Cardiac muscle cell (in vitro differentiated cells and primary cell): ENCODE data around the gene LCP1. TPM values are rescaled to one million over a fixed set of nuclear protein-coding genes. Genes with fewer than 3 reads are reported as not detected.
A peak's percentile ranks its signal among the peaks of the same experiment; 100 is the strongest.

ENCODE experiments used
- DNase-seq, 2 donors: peaks; one replicate each; pipeline versions ENCODE4 v3.0.0 to v3.0.0-alpha.2; 2010 to 2017; ENCODE audit warnings: low read depth in 1 of 2, low spot score in 1 of 2
- H3K27ac ChIP-seq: fragments of 200-600 bp; sonication (generic); 2 replicates; pipeline ENCODE4 v1.5.1; 2016
- H3K27me3 ChIP-seq: fragments of 200-600 bp; sonication (generic); 2 replicates; pipeline ENCODE4 v1.6.0; 2016; ENCODE audit warnings: control low read depth
- H3K36me3 ChIP-seq: fragments of 200-600 bp; sonication (generic); 2 replicates; pipeline ENCODE4 v1.5.1; 2016; ENCODE audit warnings: control low read depth
- H3K4me1 ChIP-seq: fragments of 200-600 bp; sonication (generic); 2 replicates; pipeline ENCODE4 v1.8.1; 2017; ENCODE audit warnings: low read depth, mild to moderate bottlenecking, mixed run types
- H3K4me3 ChIP-seq: fragments of 200-600 bp; sonication (generic); 2 replicates; pipeline ENCODE4 v1.5.1; 2016; ENCODE audit warnings: mild to moderate bottlenecking
- H3K9me3 ChIP-seq: fragments of 200-600 bp; sonication (generic); 2 replicates; pipeline ENCODE4 v1.5.1; 2017; ENCODE audit warnings: low read depth, mild to moderate bottlenecking, control low read depth
- polyA plus RNA-seq: library from polyadenylated mRNA; unstranded; fragments of >200 nt; fragmentation: Nextera tagmentation; extraction: Ambion mirVana; gene quantifications from 2 replicates; pipeline ENCODE4 v1.2.1, GENCODE V29; 2016
- total RNA-seq: library from RNA; depleted of rRNA; stranded (reverse); fragments of >200 nt; gene quantifications from 2 replicates; pipeline ENCODE4 v1.2.3, GENCODE V29; 2016
- TF ChIP-seq, protein P1 (sequence below): IDR thresholded peaks from 2 replicates; pipeline ENCODE4 v1.5.1; 2012; ENCODE audit warnings: low read depth, mild to moderate bottlenecking, low read length

LCP1 gene
- total and polyA plus RNA-seq, 2 experiments from 2014 or later, result 2.0 to 4.8 TPM

DNA sequence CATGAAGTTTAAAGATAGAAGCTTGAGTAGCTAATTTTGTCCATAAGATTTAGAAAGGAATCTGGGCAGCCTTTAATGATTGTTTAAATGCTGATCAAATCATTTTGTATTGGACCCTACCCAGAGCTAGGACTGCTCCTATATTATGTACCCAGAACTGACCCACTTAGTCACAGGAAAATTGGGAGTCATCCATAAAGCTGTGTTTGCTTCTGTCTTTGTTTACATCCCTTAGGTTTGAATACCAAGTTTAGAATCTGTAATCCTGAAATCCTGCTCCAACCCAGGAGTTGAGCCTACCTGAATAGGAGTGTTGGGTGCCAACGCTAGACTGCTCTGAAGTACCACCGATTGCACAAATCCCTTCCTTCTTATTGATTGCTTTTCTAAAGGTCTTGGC is 23.8 kb downstream of the LCP1 start:
- no peaks in the 10 kb centered on the region for H3K4me1 ChIP-seq
- H3K4me3 ChIP-seq, result no peak overlapping the region
- H3K27ac ChIP-seq, result no peak overlapping the region
- H3K27me3 ChIP-seq, result no peaks in the 10 kb centered on the region
- H3K9me3 ChIP-seq, result no peaks in the 10 kb centered on the region
- H3K36me3 ChIP-seq, result no peaks in the 10 kb centered on the region
- TF ChIP-seq, protein P1, sequence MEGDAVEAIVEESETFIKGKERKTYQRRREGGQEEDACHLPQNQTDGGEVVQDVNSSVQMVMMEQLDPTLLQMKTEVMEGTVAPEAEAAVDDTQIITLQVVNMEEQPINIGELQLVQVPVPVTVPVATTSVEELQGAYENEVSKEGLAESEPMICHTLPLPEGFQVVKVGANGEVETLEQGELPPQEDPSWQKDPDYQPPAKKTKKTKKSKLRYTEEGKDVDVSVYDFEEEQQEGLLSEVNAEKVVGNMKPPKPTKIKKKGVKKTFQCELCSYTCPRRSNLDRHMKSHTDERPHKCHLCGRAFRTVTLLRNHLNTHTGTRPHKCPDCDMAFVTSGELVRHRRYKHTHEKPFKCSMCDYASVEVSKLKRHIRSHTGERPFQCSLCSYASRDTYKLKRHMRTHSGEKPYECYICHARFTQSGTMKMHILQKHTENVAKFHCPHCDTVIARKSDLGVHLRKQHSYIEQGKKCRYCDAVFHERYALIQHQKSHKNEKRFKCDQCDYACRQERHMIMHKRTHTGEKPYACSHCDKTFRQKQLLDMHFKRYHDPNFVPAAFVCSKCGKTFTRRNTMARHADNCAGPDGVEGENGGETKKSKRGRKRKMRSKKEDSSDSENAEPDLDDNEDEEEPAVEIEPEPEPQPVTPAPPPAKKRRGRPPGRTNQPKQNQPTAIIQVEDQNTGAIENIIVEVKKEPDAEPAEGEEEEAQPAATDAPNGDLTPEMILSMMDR, result no peak
- DNase-seq, result no peak

DNA sequence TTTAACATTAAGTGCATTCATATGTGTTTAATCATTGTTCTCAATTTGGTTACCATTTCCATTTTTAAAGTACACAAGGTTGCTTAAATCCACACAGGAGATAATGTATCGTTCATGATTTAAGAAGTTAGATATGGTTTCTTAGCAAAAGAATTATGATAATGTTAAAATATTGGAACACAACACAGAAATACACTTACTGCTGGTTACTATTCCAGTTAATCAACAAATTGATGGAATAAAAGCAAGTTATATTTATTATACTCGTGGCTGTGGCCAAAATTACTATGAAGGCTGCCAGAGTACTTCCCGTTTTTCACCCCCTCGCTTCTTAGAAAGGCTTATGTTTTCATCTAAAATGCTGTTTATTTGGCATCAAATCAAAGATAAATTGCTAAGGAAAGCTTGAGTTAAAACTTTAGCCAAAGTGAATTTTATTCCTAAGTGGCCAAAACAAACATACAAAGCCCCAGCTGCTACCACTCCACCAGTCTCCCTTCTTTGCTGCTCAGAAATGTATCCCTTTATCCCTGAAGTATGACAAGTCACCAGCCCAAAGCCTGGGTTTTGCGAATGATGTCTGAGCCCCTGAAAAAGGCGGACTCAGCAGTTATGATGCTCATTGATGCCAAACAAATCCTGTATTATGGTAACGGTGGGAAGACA is 27.7 kb downstream of the LCP1 start:
- no peak overlapping the region for H3K4me3 ChIP-seq
- no peaks in the 10 kb centered on the region for H3K36me3 ChIP-seq
- peak in 1 of 2 donors; percentile 13 for DNase-seq
- peaks cover 5% of the 10 kb centered on the region for H3K4me1 ChIP-seq
- TF ChIP-seq, protein P1, result no peak
- no peak overlapping the region for H3K27ac ChIP-seq
- no peaks in the 10 kb centered on the region for H3K27me3 ChIP-seq
- no peaks in the 10 kb centered on the region for H3K9me3 ChIP-seq

DNA sequence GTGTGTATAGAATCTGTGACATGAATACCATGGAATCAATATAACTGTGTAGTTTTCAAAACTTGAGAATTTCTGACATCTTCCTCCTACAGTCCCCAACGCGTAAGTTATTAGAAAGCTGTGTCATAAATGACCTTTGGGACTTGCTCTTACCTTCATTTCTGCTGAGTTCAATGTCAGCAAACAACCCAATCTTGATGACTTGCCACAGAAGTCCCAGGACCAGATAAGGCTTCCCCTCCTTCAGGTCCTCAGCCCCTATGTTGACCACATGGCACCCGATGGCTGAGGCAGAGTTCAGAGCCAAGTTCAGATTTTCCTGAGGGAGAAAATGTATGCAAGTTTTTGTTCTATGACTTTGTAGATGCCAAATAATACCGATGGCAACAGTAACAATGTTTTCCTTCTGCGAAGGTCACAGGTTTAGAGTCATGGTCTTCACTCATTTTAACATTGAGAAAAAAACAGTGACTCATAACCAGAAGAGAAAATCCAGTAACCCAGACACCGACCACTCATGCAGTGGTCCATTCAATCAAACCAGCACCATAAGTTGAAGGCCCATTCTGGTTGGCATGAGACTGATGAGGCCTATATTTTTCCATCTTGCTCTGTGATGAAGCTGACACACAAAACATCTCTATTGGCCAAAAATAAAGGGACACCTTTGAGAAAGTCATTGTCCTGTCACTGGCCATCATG is 29.2 kb downstream of the LCP1 start:
- H3K27me3 ChIP-seq, result no peaks in the 10 kb centered on the region
- DNase-seq, result no peak
- peaks cover 6% of the 10 kb centered on the region for H3K4me1 ChIP-seq
- TF ChIP-seq, protein P1, result no peak
- H3K9me3 ChIP-seq, result no peaks in the 10 kb centered on the region
- H3K36me3 ChIP-seq, result no peaks in the 10 kb centered on the region
- H3K27ac ChIP-seq, result no peak overlapping the region
- H3K4me3 ChIP-seq, result no peak overlapping the region

GRCh38 chr13:46150134-46150693 is 31.8 kb downstream of the LCP1 start:
- Histone ChIP-seq H3K9me3 (no peaks in the 10 kb centered on the region), H3K27me3 (no peaks in the 10 kb centered on the region), H3K4me3 (no peak overlapping the region), H3K4me1 (peaks cover 6% of the 10 kb centered on the region), H3K36me3 (no peaks in the 10 kb centered on the region), H3K27ac (no peak overlapping the region)
- TF ChIP-seq, protein P1, result no peak
- no peak for DNase-seq

DNA sequence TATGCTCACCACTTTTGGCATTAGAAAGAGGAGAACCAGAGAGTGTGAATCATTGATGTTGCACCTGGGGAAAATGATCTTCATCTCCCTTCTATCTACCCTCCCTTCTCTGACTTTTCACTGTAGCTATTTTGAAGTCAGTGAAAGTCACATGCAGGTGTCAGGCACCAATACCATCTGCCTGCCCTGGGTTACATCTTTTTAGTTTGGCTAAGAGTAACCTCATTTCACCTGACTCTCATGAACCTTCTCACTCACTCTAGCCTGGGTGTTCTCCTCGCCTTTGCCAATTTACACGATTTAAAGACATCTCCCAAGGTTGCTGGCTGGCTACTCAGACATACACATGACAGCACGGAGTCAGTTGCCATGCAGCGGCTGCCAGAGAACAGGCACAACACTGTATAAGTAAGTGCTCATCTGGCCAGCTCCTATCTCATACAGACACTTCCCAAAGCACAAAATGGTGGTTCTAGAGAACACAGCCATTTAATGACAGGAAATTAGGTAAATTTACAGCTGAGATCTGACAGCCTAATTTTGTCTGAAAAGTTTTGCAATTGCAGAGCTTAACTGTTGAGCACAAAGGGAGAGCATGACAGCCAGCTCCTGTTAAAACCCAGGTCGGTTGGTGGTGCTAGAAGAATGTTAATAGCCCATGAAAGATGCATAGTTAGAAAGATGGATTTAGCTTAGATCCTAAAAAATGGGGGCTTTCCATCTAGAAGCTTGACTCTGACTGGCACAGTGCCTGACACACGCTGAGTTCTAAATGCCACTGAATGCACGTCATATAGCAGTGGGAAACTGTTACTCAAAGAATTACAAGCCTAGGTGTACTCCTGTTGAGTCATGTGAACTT is 32.5 kb downstream of the LCP1 start:
- DNase-seq, result no peak
- no peaks in the 10 kb centered on the region for H3K9me3 ChIP-seq
- no peaks in the 10 kb centered on the region for H3K36me3 ChIP-seq
- no peaks in the 10 kb centered on the region for H3K27me3 ChIP-seq
- H3K4me3 ChIP-seq, result no peak overlapping the region
- peaks cover 6% of the 10 kb centered on the region for H3K4me1 ChIP-seq
- TF ChIP-seq, protein P1, result no peak
- no peak overlapping the region for H3K27ac ChIP-seq
